Measurements from ENCODE around the gene MTR.

Gene MTR

GRCh38 chr1:236865818-236866155 lies 70.7 kb downstream of the MTR start:
- Histone ChIP-seq H3K4me1 (ENCODE audit: control insufficient read depth, insufficient read depth, low read length) (peaks cover 41% of the 10 kb centered on the region), H3K36me3 (ENCODE audit: control insufficient read depth, insufficient read depth, low read length, severe bottlenecking) (peaks cover 51% of the 10 kb centered on the region), H3K9ac (ENCODE audit: low read length) (no peak overlapping the region), H3K4me3 (ENCODE audit: low read length) (no peak overlapping the region), H3K27me3 (replicated peaks; ENCODE audit: control insufficient read depth, insufficient read depth, low read length) (no peaks in the 10 kb centered on the region), H3K9me3 (ENCODE audit: control insufficient read depth, low read length) (no peaks in the 10 kb centered on the region)
- no peak for DNase-seq (ENCODE audit: low read depth)

- Histone ChIP-seq H3K4me1 (ENCODE audit: control insufficient read depth, insufficient read depth, low read length) (peaks cover 16% of the 10 kb centered on the region), H3K36me3 (ENCODE audit: control insufficient read depth, insufficient read depth, low read length, severe bottlenecking) (peaks cover 61% of the 10 kb centered on the region), H3K4me3 (ENCODE audit: low read length) (no peak overlapping the region), H3K9me3 (ENCODE audit: control insufficient read depth, low read length) (no peaks in the 10 kb centered on the region), H3K27me3 (replicated peaks; ENCODE audit: control insufficient read depth, insufficient read depth, low read length) (no peaks in the 10 kb centered on the region), H3K9ac (ENCODE audit: low read length) (no peak overlapping the region)
- DNase-seq (ENCODE audit: low read depth): peak; percentile 65
Observed at GRCh38 chr1:236868625-236869467, 73.8 kb downstream of the MTR start.

- Histone ChIP-seq H3K4me3 (ENCODE audit: low read length) (no peak overlapping the region), H3K36me3 (ENCODE audit: control insufficient read depth, insufficient read depth, low read length, severe bottlenecking) (peaks cover 60% of the 10 kb centered on the region), H3K4me1 (ENCODE audit: control insufficient read depth, insufficient read depth, low read length) (peaks cover 13% of the 10 kb centered on the region), H3K9ac (ENCODE audit: low read length) (no peak overlapping the region), H3K27me3 (replicated peaks; ENCODE audit: control insufficient read depth, insufficient read depth, low read length) (no peaks in the 10 kb centered on the region), H3K9me3 (ENCODE audit: control insufficient read depth, low read length) (no peaks in the 10 kb centered on the region)
- no peak for DNase-seq (ENCODE audit: low read depth)
Observed at GRCh38 chr1:236869911-236870310, 74.8 kb downstream of the MTR start.

GRCh38 chr1:236870721-236871120 lies 75.6 kb downstream of the MTR start:
- Histone ChIP-seq H3K4me1 (ENCODE audit: control insufficient read depth, insufficient read depth, low read length) (peaks cover 5% of the 10 kb centered on the region), H3K27me3 (replicated peaks; ENCODE audit: control insufficient read depth, insufficient read depth, low read length) (no peaks in the 10 kb centered on the region), H3K9me3 (ENCODE audit: control insufficient read depth, low read length) (no peaks in the 10 kb centered on the region), H3K36me3 (ENCODE audit: control insufficient read depth, insufficient read depth, low read length, severe bottlenecking) (peaks cover 65% of the 10 kb centered on the region), H3K4me3 (ENCODE audit: low read length) (no peak overlapping the region), H3K9ac (ENCODE audit: low read length) (no peak overlapping the region)
- no peak for DNase-seq (ENCODE audit: low read depth)

GRCh38 chr1:236872075-236872666 lies 77.1 kb downstream of the MTR start:
- Histone ChIP-seq H3K36me3 (ENCODE audit: control insufficient read depth, insufficient read depth, low read length, severe bottlenecking) (peaks cover 80% of the 10 kb centered on the region), H3K4me1 (ENCODE audit: control insufficient read depth, insufficient read depth, low read length) (no peaks in the 10 kb centered on the region), H3K9ac (ENCODE audit: low read length) (no peak overlapping the region), H3K9me3 (ENCODE audit: control insufficient read depth, low read length) (no peaks in the 10 kb centered on the region), H3K27me3 (replicated peaks; ENCODE audit: control insufficient read depth, insufficient read depth, low read length) (no peaks in the 10 kb centered on the region), H3K4me3 (ENCODE audit: low read length) (no peak overlapping the region)
- no peak for DNase-seq (ENCODE audit: low read depth)

- H3K9ac ChIP-seq (ENCODE audit: low read length): no peak overlapping the region
- no peak overlapping the region for H3K4me3 ChIP-seq (ENCODE audit: low read length)
- DNase-seq (ENCODE audit: low read depth): no peak
- no peaks in the 10 kb centered on the region for H3K4me1 ChIP-seq (ENCODE audit: control insufficient read depth, insufficient read depth, low read length)
- H3K9me3 ChIP-seq (ENCODE audit: control insufficient read depth, low read length): no peaks in the 10 kb centered on the region
- peaks cover 70% of the 10 kb centered on the region for H3K36me3 ChIP-seq (ENCODE audit: control insufficient read depth, insufficient read depth, low read length, severe bottlenecking)
- H3K27me3 ChIP-seq (replicated peaks; ENCODE audit: control insufficient read depth, insufficient read depth, low read length): no peaks in the 10 kb centered on the region
Observed at GRCh38 chr1:236875975-236876374, 80.9 kb downstream of the MTR start.

- DNase-seq (ENCODE audit: low read depth): no peak
- Histone ChIP-seq H3K4me3 (ENCODE audit: low read length) (no peak overlapping the region), H3K27me3 (replicated peaks; ENCODE audit: control insufficient read depth, insufficient read depth, low read length) (no peaks in the 10 kb centered on the region), H3K36me3 (ENCODE audit: control insufficient read depth, insufficient read depth, low read length, severe bottlenecking) (peaks cover 66% of the 10 kb centered on the region), H3K9me3 (ENCODE audit: control insufficient read depth, low read length) (no peaks in the 10 kb centered on the region), H3K4me1 (ENCODE audit: control insufficient read depth, insufficient read depth, low read length) (no peaks in the 10 kb centered on the region), H3K9ac (ENCODE audit: low read length) (no peak overlapping the region)
Observed at GRCh38 chr1:236877661-236878060, 82.6 kb downstream of the MTR start.

GRCh38 chr1:236880209-236880608 lies 85.1 kb downstream of the MTR start:
- H3K27me3 ChIP-seq (replicated peaks; ENCODE audit: control insufficient read depth, insufficient read depth, low read length): no peaks in the 10 kb centered on the region
- H3K4me1 ChIP-seq (ENCODE audit: control insufficient read depth, insufficient read depth, low read length): no peaks in the 10 kb centered on the region
- DNase-seq (ENCODE audit: low read depth): no peak
- H3K9ac ChIP-seq (ENCODE audit: low read length): no peak overlapping the region
- H3K4me3 ChIP-seq (ENCODE audit: low read length): no peak overlapping the region
- no peaks in the 10 kb centered on the region for H3K9me3 ChIP-seq (ENCODE audit: control insufficient read depth, low read length)
- H3K36me3 ChIP-seq (ENCODE audit: control insufficient read depth, insufficient read depth, low read length, severe bottlenecking): peaks cover 56% of the 10 kb centered on the region

- H3K9ac ChIP-seq (ENCODE audit: low read length): no peak overlapping the region
Observed at GRCh38 chr1:236882678-236883077, 87.6 kb downstream of the MTR start.

GRCh38 chr1:236886199-236886598 lies 91.1 kb downstream of the MTR start:
- no peak for DNase-seq (ENCODE audit: low read depth)
- peaks cover 70% of the 10 kb centered on the region for H3K36me3 ChIP-seq (ENCODE audit: control insufficient read depth, insufficient read depth, low read length, severe bottlenecking)

More at GRCh38 chr1:236882678-236883077, 87.6 kb downstream of the MTR start:
- Histone ChIP-seq H3K27me3 (replicated peaks; ENCODE audit: control insufficient read depth, insufficient read depth, low read length) (no peaks in the 10 kb centered on the region), H3K36me3 (ENCODE audit: control insufficient read depth, insufficient read depth, low read length, severe bottlenecking) (peaks cover 57% of the 10 kb centered on the region), H3K9me3 (ENCODE audit: control insufficient read depth, low read length) (no peaks in the 10 kb centered on the region), H3K4me1 (ENCODE audit: control insufficient read depth, insufficient read depth, low read length) (no peaks in the 10 kb centered on the region), H3K4me3 (ENCODE audit: low read length) (no peak overlapping the region)
- DNase-seq (ENCODE audit: low read depth): no peak

GRCh38 chr1:236887081-236887480 lies 92.0 kb downstream of the MTR start:
- no peak for DNase-seq (ENCODE audit: low read depth)
- no peaks in the 10 kb centered on the region for H3K9me3 ChIP-seq (ENCODE audit: control insufficient read depth, low read length)

More at GRCh38 chr1:236886199-236886598, 91.1 kb downstream of the MTR start:
- Histone ChIP-seq H3K27me3 (replicated peaks; ENCODE audit: control insufficient read depth, insufficient read depth, low read length) (no peaks in the 10 kb centered on the region), H3K4me3 (ENCODE audit: low read length) (no peak overlapping the region), H3K9me3 (ENCODE audit: control insufficient read depth, low read length) (no peaks in the 10 kb centered on the region), H3K9ac (ENCODE audit: low read length) (no peak overlapping the region), H3K4me1 (ENCODE audit: control insufficient read depth, insufficient read depth, low read length) (no peaks in the 10 kb centered on the region)

More at GRCh38 chr1:236887081-236887480, 92.0 kb downstream of the MTR start:
- no peaks in the 10 kb centered on the region for H3K4me1 ChIP-seq (ENCODE audit: control insufficient read depth, insufficient read depth, low read length)
- no peaks in the 10 kb centered on the region for H3K27me3 ChIP-seq (replicated peaks; ENCODE audit: control insufficient read depth, insufficient read depth, low read length)
- H3K4me3 ChIP-seq (ENCODE audit: low read length): no peak overlapping the region
- H3K36me3 ChIP-seq (ENCODE audit: control insufficient read depth, insufficient read depth, low read length, severe bottlenecking): peaks cover 73% of the 10 kb centered on the region
- no peak overlapping the region for H3K9ac ChIP-seq (ENCODE audit: low read length)
